ENCODE data around the gene PDZD4.

Gene PDZD4

GRCh38 chrX:153829799-153830639 lies at the start of gene PDZD4:
TSS of gene PDZD4 (minus strand) at chrX:153830544. CDS start at chrX:153830298, 246 bp downstream.
- DNase-seq (ENCODE audit: low read depth): no peak
- no peak within 1 kb of the TSS for H3K4me3 ChIP-seq (ENCODE audit: low read depth, low read length)
- TF ChIP-seq CTCF (conservative IDR thresholded peaks at IDR 0.05; ENCODE audit: low read depth, low read length): no peak

GRCh38 chrX:153879741-153880439 lies 49.5 kb upstream of the PDZD4 start:
- no peak overlapping the region for H3K4me3 ChIP-seq (ENCODE audit: low read depth, low read length)
- no peak for TF ChIP-seq CTCF (conservative IDR thresholded peaks at IDR 0.05; ENCODE audit: low read depth, low read length)
- DNase-seq (ENCODE audit: low read depth): no peak

- peak; percentile 12 for DNase-seq (ENCODE audit: low read depth)
Observed at GRCh38 chrX:153878969-153879653, 48.8 kb upstream of the PDZD4 start.

GRCh38 chrX:153878345-153878744 lies 48.0 kb upstream of the PDZD4 start:
- no peak for DNase-seq (ENCODE audit: low read depth)
- H3K4me3 ChIP-seq (ENCODE audit: low read depth, low read length): no peak overlapping the region
- no peak for TF ChIP-seq CTCF (conservative IDR thresholded peaks at IDR 0.05; ENCODE audit: low read depth, low read length)

More at GRCh38 chrX:153878969-153879653, 48.8 kb upstream of the PDZD4 start:
- no peak overlapping the region for H3K4me3 ChIP-seq (ENCODE audit: low read depth, low read length)
- no peak for TF ChIP-seq CTCF (conservative IDR thresholded peaks at IDR 0.05; ENCODE audit: low read depth, low read length)

GRCh38 chrX:153877571-153878261 lies 47.4 kb upstream of the PDZD4 start:
- H3K4me3 ChIP-seq (ENCODE audit: low read depth, low read length): no peak overlapping the region
- no peak for DNase-seq (ENCODE audit: low read depth)
- TF ChIP-seq CTCF (conservative IDR thresholded peaks at IDR 0.05; ENCODE audit: low read depth, low read length): no peak

- DNase-seq (ENCODE audit: low read depth): no peak
- TF ChIP-seq CTCF (conservative IDR thresholded peaks at IDR 0.05; ENCODE audit: low read depth, low read length): no peak
- no peak overlapping the region for H3K4me3 ChIP-seq (ENCODE audit: low read depth, low read length)
Observed at GRCh38 chrX:153876112-153876491, 45.8 kb upstream of the PDZD4 start.

All from choroid plexus epithelial cell (primary cell).